HG03025 (cell line): ENCODE results near the gene CD99L2.
"Not testable (repeated sequence)": the region's sequence is repeated elsewhere in the genome, so short reads cannot be mapped to it uniquely, and the experiment has no call there.

Experiments
- ATAC-seq: cut with Tn5 transposase; IDR thresholded peaks from one replicate; pipeline ENCODE4 v1.9.1; 2021; ENCODE audit warnings: mild to moderate bottlenecking, moderate library complexity; ENCODE audit not compliant: unreplicated experiment, low FRiP score

CD99L2 gene

DNA sequence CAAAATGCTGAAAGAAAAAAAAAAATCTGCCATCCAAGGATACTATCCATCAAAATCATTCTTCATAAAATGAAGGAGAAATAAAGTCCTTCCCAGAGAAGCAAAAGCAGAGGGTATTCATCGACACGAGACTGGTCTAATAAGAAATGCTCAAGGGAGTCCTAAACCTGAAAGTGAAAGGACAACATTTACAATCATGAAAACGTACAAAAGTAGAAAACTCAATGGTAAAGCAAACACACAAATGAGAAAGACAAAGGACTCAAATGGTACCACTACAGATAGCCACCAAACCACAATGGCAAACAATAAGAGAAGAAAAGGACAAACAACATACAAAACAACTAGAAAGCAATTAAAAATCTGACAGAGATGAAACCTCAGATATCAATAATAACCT lies 41.0 kb downstream of the CD99L2 start:
- no peak for ATAC-seq

DNA sequence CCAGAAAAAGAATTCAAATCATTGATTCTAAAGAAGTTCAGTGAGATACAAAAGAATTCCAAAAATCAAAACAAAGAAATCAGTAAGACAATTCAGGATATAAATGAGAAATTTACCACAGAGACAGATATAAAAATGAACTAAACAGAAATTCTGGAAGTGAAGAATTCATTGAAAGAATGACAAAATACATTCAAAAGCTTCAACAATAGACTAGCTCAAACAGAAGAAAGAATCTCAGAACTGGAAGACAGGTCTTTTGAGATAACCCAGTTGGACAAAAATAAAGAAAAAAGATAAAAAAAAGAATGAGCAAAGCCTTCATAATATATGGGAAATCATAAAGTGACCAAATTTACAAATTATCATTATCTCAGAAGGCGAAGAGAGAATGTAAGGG lies 41.7 kb downstream of the CD99L2 start:
- no peak for ATAC-seq

DNA sequence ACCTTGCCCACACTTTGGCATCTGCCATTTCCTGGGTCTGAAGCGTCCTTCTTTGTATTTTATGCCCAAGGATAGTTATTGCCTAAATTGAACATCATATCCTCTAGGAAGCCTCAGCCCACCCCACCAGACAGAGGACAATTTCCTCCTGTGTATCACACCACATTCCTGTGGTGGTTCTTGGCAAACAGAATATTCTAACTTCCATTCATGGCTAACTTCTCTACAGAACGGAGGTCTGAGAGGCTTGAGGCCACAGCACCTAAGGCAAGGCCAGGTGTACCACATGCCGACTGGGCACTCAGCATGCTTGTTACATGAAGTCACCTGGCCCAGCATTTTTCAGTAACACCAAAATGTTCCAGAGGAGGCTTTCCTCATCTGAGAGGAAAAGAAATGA lies 42.4 kb downstream of the CD99L2 start:
- no peak for ATAC-seq

DNA sequence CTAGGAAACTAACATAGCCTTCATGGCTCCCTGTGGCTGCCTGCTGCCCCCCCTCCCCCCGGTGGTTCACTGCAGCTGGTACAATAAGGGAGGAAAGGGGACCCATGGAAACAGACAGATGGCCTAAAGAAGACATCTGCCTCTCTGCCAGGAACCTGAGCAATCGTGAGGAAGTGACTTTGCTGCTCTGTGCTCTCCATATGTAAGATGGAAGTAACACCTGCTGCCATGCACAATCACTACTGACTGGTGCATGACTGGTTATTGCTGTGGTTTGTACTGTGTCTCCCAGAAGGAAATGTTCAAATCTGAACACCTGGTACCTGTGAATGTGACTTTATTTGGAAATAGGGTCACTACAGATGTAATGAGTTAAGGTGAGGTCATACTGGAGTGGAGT lies 43.6 kb downstream of the CD99L2 start:
- ATAC-seq, result no peak

DNA sequence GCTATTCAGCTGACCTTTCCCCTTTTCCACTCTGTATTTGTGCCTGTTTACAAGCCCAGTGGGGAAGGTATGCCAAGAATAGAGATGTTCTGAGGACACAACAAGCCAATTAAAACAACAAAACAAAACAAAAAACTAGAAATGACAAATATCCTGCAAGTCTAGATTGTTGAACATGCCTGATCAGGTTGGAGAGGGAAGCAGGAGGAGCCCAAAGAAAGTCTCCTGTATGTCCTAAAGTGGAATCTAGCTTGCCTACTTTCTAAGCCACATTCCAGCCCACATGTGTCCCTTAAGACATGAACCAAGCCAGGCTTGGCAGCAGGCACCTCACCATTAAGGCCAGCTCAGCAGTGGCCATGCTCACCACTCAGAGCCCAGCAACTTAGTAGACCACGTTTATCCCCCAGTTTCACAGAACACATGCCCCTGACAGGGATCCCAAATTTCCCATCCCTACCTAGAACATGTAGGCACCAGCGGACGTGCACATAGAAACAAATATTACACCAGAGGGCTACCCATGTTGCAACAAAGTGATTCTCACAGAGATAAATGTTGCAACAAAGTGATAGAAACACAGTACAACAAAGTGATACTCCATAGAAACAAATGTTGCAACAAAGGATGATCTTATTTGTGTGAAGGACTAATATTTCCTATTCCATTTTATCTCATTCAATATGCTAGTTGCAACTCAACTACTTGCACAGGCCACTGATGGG lies 48.3 kb downstream of the CD99L2 start:
- no peak for ATAC-seq

DNA sequence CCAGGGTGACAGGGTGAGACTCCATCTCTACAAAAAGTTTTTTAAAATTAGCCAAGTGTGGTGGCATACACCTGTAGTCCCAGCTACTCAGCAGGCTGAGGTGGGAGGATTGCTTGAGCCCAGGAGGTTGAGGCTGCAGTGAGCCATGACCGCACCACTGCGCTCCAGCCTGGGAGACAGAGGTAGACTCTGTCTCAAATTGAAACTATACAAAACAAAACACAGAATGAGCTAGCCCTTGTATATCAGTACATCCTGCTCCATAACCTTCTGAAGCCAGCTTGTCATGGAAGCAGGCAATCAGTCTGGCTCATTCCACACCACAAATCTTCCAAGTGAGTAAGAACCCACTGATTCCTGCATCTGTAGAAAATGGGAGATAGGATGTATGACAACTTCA lies 49.0 kb downstream of the CD99L2 start:
- no peak for ATAC-seq

DNA sequence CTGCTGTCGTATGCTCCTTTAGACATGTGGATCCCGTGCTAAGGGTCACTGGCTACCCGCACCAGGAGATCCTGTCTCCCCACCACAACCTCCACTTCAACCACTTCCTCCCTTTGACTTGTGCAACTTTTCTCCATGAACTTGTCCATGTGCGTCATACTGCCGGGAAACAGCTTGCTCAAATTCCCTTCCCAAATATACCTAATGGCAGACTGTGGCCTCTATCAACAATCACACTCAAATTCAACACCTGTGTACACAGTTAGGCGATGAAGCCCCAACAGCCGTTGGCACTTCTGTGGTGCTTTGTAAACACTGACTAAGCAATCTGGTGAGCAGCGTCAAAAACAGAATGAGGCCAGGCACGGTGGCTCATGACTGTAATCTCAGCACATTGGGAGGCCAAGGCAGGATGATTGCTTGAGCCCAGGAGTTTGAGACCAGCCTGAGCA lies 49.5 kb downstream of the CD99L2 start:
- ATAC-seq, result no peak

DNA sequence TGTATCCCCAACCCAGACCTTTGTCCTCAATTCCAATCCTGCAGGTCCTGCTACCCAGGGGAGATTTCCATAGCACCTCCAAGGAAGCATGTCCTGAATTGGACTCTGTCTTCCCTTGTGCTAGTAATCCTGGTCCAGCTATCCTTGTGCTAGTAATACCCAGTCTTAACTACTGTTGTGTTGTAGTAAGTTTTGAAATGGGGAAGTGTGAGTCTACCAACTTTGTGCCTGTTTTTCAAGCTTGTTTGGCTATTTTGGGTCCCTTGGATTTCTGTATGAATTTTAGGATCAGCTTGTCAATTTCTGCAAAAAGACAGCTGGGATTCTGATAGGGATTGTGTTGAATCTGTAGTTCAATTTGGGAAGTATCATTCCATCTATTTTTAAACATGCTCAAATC lies 51.4 kb downstream of the CD99L2 start:
- no peak for ATAC-seq

DNA sequence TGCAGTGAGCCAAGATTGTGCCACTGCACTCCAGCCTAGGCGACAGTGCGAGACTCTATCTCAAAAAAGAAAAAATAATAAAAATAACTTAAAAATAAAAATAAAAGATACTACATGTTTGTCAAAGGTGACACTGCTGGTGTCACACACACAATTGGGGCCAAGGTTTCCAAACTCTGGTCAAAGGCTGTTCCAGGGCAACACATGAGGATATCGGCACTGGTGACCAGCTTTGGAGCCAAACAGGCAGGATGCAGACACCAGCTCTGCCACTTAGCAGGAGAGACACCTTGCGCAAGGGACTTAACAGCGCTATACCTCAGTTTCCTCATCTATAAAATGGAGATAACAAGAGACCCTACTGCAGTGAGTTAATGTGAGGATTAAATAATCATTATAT lies 52.3 kb downstream of the CD99L2 start:
- ATAC-seq, result no peak

DNA sequence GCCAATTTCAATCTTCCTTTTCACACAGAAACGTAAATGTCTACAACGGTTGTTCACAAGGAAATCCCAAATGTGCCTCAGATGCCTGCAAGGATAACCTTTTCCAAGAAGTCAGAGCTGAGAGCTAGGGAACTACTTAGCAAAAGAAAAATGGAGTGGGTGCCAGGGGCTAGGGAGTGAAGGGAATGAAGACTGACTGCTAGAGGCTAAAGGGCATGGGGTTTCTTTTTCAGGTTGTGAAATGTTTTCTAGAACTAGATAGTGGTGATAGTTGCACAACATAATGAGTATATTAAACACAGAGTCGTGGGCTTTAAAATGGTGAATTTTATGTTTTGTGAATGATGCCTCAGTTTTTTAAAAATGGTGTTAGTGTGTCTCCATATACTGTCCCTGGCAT lies 53.4 kb downstream of the CD99L2 start:
- ATAC-seq, result no peak

DNA sequence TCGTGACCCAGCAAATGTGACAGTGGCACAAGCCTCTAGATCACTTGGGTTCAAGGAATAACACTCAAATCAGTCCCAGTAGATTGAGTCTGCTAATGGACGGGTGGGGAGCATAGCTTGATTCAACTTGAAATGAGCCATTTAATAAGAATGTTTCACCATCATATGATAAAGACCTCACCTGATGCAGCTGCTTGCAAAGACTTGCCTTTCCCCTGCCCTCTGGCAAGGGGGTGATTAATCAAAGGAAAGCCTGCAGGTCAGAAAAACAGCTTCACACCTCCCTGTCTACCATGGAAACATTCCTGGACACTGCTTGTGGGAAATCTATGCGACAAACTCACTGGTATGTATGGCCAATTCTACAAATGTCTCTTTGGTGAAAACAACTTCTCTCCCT lies 54.5 kb downstream of the CD99L2 start:
- ATAC-seq, result no peak

DNA sequence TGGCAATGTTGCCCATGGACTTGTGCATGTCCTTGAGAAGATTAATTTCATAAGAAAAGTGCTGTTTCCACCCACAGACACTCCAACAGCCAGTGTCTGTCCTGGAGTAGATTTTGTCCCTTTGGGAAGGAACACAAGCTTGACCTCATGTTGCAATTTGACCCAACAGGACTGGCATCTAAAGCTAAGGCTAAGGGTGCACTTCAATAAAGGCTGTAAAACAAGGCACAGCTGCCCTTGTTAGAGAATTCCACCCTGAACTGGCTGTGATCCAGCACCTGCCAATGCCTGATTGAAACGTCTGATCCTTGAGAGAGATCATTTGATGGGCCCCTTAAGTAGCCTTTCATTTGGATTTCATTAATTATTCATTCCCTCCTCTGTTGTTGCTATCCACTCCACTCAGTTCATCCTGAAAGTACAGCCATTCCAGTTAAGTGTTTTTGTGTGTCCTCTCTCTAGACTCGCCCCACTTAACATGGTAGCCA lies 56.2 kb downstream of the CD99L2 start:
- no peak for ATAC-seq

DNA sequence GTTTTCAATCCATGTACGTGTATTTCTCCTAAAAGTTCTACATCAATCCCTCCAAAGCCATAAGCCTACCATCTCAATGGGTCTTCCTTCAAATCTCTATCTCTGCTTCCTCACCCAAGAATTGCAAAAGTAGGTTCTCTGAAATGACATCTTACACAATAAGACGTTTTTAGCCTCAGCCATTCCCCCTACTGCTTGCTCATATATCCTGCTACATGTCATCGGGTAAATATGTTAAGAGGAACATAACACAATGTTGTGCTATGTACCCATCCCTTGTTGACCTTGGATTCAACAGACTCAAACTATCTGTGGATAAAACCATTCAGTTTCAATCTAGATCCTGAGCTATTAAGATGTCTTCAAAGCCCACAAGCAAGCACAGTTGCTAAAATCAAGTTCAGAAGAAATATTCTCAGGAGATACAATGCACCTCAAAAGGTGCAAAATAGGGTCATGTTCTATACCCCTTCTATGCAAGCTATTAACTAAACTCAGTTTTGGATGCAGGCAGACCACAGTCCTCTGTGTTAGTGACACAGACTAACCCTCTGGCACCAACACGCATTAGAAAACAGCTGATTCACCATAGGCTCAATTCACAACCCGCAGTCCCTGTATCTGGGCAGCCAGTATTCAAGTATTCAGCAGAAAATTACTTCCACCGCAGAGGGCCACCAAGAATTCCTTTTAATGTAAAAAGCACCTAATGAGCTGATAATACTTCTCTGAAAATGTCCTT lies 56.8 kb downstream of the CD99L2 start:
- no peak for ATAC-seq

DNA sequence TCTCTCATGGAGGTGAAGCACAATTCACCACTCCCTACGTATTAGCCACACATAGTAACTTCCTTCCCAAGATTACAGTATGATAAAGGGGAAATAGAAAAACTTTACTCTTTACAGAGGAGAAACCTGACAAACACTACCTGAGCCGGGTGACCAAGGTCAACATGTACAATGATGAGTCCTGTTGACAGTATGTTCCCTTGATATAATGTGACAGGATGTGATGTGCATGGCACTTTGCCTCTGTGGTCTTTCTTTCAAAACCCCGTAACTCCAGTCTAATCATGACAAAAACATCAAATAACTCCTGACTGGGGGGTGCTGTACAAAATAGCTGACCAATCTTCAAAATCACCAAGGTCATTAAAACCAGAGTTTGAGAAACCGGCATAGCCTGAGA lies 60.6 kb downstream of the CD99L2 start:
- ATAC-seq, result no peak

DNA sequence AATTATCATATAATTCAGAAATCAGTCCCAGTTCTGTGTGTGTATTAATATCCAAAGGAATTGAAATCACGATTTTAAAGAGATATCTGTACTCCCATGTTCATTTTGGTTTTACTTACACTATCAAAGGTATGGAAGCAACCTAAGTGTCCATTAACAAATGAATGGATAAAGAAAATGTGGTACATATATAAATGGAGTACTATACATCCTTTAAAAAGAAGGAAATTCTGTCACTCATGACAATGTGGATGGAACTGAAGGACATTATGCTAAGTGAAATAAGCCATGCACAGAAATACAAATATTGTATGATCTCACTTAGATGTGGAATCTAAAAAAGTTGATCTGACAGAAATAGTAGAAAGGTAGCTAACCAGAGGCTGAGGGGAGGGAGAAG lies 63.8 kb downstream of the CD99L2 start:
- no peak for ATAC-seq

DNA sequence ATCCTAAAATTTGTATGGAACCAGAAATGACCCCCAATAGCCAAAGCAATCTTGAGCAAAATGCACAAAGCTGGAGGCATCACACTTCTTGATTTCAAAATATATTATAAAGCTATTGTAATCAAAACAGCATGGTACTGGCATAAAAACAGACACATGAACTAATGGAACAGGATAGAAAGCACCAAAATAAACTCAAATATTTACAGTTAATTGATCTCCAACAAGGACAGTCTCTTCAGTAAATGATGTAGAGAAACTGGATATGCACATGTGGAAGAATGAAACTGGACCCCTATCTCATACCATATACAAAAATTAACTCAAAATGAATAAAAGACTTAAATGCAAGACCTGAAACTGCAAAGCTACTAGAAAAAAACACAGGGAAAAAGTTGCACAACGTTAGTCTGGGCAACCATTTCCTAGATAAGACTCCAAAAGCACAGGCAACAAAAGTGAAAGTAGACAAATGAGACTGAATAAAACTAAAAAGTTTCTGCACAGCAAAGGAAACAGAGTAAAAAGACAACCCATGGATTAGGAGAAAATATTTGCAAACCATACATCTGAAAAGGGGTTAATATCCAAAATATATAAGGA lies 64.9 kb downstream of the CD99L2 start:
- ATAC-seq, result no peak

DNA sequence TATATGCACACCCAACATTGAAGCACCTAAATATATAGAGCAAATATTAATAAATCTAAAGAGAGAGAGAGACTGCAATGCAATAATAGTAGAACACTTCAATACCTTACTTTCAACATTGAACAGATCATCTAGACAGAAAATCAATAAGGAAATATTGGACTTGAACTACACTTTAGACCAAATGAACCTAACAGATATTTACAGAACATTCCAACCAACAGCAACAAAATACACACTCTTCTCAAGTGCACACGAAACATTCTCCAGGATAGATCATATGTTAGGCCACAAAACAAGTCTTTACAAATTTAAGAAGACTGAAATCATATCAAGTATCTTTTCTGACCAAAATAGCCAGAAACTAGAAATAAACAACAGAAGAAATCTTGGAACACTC lies 66.6 kb downstream of the CD99L2 start:
- no peak for ATAC-seq

DNA sequence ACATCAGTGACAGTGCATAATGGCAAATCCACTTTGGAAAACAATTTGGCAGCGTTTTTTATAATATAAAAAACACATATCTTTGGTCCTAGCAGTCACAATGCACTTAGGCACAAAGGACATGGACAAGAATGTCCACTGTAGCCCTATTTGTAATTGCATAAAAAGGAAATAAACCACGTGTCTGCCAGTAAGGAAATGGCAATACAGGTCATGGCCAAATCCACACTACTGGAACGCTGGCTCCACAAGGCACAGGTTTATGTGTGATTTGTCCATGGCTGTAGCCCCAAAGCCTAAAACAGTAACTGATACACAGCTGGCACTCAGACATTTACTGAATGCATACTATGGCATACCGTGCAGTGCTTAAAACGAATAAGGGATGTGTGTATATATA lies 69.7 kb downstream of the CD99L2 start:
- no peak for ATAC-seq

DNA sequence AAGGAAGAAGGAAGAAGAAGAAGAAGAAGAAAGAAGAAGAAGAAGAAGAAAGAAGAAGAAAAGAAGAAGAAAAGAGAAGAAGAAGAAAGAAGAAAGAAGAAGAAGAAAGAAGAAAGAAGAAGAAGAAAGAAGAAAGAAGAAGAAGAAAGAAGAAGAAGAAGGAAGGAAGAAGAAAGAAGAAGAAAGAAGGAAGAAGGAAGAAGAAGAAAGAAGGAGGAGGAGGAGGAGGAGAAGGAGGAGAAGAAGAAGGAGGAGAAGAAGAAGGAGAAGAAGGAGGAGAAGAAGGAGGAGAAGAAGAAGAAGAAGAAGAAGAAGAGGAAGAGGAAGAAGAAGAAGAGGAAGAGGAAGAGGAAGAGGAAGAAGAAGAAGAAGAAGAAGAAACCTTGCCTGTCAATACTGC lies 74.1 kb downstream of the CD99L2 start:
- ATAC-seq, result not testable (repeated sequence)

DNA sequence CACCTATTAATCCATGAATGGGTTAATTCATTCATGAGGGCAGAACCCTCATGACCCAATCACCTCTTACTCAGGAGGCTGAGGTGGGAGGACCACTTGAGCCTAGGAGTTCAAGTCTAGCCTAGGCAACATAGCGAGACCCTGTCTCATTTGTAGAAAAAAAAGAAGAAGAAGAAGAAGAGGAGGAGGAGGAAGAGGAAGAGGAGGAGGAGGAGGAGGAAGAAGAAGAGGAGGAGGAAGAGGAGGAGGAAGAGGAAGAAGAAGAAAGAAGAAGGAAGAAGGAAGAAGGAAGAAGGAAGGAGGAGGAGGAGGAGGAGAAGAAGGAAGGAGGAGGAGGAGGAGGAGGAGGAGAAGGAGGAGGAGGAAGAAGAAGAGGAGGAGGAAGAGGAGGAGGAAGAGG lies 74.6 kb downstream of the CD99L2 start:
- not testable (repeated sequence) for ATAC-seq

DNA sequence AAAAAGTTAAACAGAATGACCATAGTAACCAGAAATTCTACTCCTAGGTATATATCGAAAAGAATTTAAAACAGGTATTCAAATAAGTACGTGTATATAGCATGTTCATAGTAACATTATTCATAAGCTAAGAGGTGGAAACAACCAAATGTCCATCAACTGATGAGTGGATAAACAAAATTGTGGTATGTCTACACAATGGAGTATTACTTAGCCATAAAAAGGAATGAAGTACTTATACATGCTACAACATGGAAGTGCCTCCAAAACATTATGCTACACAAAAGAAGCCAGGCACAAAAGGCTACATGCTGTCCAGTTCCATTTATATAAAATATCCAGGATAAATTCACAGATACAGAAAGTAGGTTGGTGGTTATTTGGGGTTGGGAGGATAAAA lies 76.5 kb downstream of the CD99L2 start:
- no peak for ATAC-seq

DNA sequence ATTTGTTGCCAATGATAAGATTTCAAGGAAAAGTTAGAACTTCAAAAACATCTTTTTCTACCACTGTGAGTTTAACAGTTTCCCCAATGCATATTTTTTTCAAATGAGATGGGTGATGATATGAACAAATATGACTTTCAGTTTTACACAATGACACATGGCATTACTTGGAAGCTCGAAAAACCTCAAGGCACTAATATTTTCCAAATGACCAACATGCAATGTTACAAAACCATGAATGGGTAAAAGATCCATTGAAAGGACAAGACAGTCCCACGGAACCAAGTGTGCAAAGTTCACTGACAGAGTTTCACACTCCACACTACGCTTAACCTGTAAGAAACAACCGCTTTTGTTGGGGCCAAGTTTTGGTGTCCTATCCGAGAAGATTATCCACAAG lies 84.5 kb downstream of the CD99L2 start:
- no peak for ATAC-seq
